Measurements from ENCODE around the gene SLC11A2.

Gene SLC11A2

DNA sequence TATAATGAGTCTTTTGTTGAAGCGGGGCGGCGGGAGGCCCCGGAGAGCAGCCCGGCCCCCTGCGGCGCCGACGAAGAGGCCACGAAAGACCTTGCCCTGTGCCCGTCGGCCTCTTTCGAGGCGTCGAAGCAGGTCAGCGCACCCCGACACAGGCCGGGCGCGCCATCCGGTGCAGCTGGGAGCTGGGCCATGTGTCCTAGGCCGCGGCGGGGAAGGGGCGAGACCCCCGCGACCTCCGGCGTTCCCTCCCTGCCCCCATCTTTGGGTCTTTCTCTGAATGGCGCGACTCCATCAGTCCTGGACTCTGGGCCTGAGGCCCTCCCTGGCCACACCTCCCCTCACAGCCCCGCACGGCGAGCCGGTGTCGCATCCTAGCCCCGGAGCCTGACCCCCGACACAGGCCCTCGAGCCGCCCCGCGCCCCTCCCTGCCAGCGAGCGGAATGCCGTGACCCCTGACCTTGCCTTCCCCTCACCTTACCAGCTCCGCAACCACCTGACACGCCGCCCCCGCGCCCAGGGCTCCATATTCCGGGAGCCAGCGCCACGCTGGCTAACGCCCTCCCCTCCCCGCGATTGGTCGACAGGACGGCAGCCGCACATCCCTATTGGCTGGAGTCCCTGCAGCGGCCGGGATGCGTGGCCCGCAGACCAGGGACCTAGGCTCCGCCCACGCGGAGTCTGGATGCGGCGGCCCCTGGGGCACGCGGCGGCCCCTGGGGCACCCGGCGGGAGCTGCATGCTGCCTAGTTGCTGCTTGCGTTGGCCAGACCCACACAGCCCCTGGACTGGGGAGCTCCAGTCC, at the start of gene SLC11A2:
TSS of gene SLC11A2 (minus strand) at position 549 of the 803 bp plus-strand sequence. CDS start 15,656 bp downstream, outside the sequence.
- TF ChIP-seq, protein P1, sequence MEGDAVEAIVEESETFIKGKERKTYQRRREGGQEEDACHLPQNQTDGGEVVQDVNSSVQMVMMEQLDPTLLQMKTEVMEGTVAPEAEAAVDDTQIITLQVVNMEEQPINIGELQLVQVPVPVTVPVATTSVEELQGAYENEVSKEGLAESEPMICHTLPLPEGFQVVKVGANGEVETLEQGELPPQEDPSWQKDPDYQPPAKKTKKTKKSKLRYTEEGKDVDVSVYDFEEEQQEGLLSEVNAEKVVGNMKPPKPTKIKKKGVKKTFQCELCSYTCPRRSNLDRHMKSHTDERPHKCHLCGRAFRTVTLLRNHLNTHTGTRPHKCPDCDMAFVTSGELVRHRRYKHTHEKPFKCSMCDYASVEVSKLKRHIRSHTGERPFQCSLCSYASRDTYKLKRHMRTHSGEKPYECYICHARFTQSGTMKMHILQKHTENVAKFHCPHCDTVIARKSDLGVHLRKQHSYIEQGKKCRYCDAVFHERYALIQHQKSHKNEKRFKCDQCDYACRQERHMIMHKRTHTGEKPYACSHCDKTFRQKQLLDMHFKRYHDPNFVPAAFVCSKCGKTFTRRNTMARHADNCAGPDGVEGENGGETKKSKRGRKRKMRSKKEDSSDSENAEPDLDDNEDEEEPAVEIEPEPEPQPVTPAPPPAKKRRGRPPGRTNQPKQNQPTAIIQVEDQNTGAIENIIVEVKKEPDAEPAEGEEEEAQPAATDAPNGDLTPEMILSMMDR (IDR thresholded peaks at IDR 0.05; ENCODE audit: low read depth, low read length, missing control alignments) = no peak
- peak within 1 kb of the TSS; percentile 88 for H3K27ac ChIP-seq
- H3K36me3 ChIP-seq (replicated peaks) = no peaks in the 10 kb centered on the region
- in situ Hi-C loops (cut with HindIII; ENCODE audit: low pct_ligation_motif_present, low sequenced_read_pairs) = no loop called here
- DNase-seq = peak; percentile 87
- H3K27me3 ChIP-seq (replicated peaks) = no peaks in the 10 kb centered on the region
- H3K4me3 ChIP-seq (ENCODE audit: low read depth, low read length) = peak within 1 kb of the TSS; percentile 95

DNA sequence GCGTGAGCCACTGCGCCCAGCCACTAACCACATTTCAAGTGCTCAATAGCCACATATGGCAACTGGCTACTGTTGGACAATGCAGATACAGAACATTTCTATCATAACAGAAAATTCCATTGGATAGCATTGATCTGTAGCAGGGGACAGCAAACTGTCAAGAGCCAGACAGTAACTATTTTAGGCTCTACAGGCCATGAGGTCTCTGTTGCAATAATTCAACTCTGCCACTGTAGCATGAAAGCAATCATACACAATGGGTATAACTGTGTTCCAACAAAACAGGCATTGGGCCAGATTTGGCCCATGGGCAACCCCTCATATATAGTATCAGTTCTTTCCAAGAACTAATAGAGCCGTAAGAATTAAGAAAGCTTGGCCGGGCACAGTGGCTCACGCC, 49.2 kb upstream of the SLC11A2 start:
- no peak overlapping the region for H3K4me3 ChIP-seq (ENCODE audit: low read depth, low read length)
- no peak for DNase-seq
- H3K27ac ChIP-seq = no peak overlapping the region
- in situ Hi-C loops (cut with HindIII; ENCODE audit: low pct_ligation_motif_present, low sequenced_read_pairs) = no loop called here
- peaks cover 32% of the 10 kb centered on the region for H3K36me3 ChIP-seq (replicated peaks)
- TF ChIP-seq, protein P1 (IDR thresholded peaks at IDR 0.05; ENCODE audit: low read depth, low read length, missing control alignments) = no peak
- H3K27me3 ChIP-seq (replicated peaks) = no peaks in the 10 kb centered on the region

DNA sequence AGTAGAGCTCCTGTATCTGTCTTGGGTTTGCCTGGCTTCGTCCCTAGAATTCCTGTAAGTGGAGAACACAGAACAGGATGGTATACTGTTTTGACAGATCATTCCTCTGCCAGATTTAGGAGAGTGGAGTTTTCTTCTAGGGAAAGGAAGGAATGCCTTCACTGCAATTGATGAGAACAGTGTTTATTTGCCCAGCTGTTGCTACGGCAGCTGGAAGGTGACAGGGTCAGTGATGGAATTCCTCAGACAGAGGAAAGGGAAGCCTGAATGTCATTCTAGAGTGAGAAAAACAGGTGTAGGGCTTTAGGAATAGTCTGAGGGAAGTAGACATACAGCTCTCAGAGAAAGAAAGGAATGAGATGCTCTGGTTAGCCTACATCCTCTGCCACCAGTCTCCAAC, 45.5 kb upstream of the SLC11A2 start:
- TF ChIP-seq, protein P1 (IDR thresholded peaks at IDR 0.05; ENCODE audit: low read depth, low read length, missing control alignments) = no peak
- in situ Hi-C loops (cut with HindIII; ENCODE audit: low pct_ligation_motif_present, low sequenced_read_pairs) = no loop called here
- peaks cover 62% of the 10 kb centered on the region for H3K36me3 ChIP-seq (replicated peaks)
- DNase-seq = no peak
- no peaks in the 10 kb centered on the region for H3K27me3 ChIP-seq (replicated peaks)
- H3K27ac ChIP-seq = no peak overlapping the region
- no peak overlapping the region for H3K4me3 ChIP-seq (ENCODE audit: low read depth, low read length)

DNA sequence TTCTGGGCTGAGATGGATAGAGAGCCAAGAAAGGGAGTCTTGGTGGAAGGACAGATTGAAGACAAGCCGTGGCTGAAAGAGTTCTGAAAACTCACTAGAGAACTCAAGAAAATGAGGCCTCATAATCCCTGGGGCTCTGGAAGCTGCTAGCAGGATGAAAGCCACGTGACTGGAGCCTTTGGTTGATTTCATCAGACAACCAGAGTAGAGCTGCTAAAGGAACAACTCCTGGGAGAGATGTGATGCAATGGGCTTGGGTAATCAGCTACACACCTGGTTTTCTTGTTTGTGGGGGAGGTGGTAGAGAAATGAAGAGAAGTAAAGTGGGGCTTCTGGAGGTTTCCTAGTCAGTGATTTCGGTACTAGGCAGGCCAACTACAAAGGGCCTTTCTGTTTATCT, 43.8 kb upstream of the SLC11A2 start:
- no peak overlapping the region for H3K27ac ChIP-seq
- in situ Hi-C loops (cut with HindIII; ENCODE audit: low pct_ligation_motif_present, low sequenced_read_pairs) = no loop called here

DNA sequence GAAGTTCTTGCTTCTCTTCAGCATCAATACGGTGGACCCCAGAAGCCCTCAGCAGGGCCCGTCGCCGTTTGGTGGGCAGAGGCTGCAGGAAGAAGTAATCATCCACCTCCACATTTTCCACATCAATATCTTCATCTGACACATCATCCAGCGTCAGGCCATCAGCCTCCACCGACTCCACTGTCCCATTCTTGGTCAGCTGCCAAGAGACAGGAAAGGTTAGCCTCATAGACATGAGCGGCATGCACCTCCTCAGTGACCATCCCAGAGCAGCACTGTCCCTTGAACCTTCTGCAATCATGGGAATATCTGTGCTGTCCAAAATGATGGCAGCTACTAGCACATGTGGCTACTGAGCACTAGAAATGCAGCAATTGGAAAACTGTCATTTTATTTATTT, 41.6 kb upstream of the SLC11A2 start:
- in situ Hi-C loops (cut with HindIII; ENCODE audit: low pct_ligation_motif_present, low sequenced_read_pairs) = no loop called here
- TF ChIP-seq, protein P1 (IDR thresholded peaks at IDR 0.05; ENCODE audit: low read depth, low read length, missing control alignments) = no peak
- no peak overlapping the region for H3K4me3 ChIP-seq (ENCODE audit: low read depth, low read length)
- DNase-seq = no peak
- no peak overlapping the region for H3K27ac ChIP-seq
- H3K27me3 ChIP-seq (replicated peaks) = no peaks in the 10 kb centered on the region
- H3K36me3 ChIP-seq (replicated peaks) = peaks cover 77% of the 10 kb centered on the region

More for the DNA sequence above, 43.8 kb upstream of the SLC11A2 start:
- TF ChIP-seq, protein P1 (IDR thresholded peaks at IDR 0.05; ENCODE audit: low read depth, low read length, missing control alignments) = no peak
- Histone ChIP-seq H3K36me3 (replicated peaks) (peaks cover 67% of the 10 kb centered on the region), H3K4me3 (ENCODE audit: low read depth, low read length) (no peak overlapping the region), H3K27me3 (replicated peaks) (no peaks in the 10 kb centered on the region)
- no peak for DNase-seq
